ENCODE measurements around the gene FBXO46.
"Not testable (repeated sequence)": the region's sequence is repeated elsewhere in the genome, so short reads cannot be mapped to it uniquely, and the experiment has no call there.

FBXO46 gene

DNA sequence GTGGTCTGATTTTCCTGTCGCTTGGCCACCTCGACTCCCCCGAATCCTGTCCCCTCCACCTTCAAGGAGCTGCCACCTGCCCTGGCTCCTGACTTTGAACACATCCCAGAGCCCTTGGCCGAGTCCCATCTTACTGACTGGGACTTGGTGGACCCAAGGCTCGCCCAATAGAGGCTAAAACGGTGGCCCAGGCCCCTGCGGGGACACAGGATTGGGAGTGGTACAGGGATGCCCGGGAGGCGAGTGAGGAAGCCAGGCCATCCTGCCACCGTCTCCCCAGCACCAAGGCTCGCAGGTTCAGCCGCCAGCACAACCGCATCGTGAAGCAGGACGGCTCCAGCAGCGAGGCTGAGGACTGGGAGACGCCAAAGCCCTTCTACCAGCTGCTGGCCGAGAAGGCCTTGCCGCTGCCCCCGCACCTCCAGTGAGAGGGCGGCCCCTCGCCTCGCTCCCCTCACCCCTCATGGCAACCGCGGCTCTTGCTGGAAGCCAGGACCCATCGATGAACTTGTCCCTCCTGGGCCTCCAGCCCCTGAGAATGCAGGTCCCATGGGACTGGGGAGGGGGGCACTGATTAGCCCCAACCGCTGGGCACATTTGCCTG lies 33.1 kb upstream of the FBXO46 start:
- peaks cover 9 to 59% (median 47%) of the 10 kb centered on the region in 10 experiments for H3K4me1 ChIP-seq

DNA sequence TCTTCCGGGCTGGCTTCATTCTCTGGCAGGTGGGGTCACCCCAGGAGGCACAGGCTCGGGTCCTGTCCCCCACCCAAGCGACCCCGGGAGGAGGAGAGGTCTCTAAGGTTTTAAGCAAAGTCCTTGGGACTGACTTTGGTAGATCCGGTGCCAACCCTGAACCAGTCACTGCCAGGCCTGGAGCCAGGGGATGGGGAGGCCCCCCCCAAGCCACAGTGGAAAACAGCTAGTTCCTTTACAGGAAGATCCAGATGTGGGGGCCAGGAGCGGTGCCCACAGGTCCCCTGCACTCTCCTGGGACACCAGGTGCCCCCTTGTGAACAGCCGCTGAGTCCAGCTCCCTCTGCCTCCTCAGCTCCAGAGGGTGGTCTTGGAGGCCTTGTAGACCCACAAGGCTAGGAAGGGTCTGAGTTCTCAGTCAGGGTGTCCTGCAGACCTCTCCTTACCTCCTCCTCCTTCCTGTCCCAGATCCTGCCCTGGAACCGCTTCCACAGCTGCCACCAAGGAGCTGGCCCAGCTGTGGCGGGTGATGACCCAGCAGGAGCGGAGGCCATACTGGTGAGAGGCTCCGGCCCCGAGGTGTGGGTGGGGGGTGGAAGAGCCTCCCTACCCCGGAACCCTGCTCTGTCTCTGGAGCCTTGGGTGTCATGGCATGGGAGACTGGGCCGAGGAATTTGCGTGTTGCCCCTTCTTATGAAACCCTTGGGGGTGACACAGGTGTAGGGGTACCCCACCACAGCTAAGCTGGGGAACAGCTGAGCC lies 32.4 kb upstream of the FBXO46 start:
- no peak for TF ChIP-seq Cebpa-rat (IDR thresholded peaks at IDR 0.05)
- H3K4me1 ChIP-seq = peaks cover 6 to 55% (median 44%) of the 10 kb centered on the region in 10 experiments
- no peaks in the 10 kb centered on the region for H3K36me3 ChIP-seq

More for the DNA sequence above, 33.1 kb upstream of the FBXO46 start:
- peak overlapping the region in 5 of 11 experiments; percentile 48 to 66 (median 60); a peak in 6 of 22 replicates for H3K4me2 ChIP-seq
- peaks cover 14 to 21% (median 19%) of the 10 kb centered on the region in 11 experiments for H3K27me3 ChIP-seq
- H4K20me1 ChIP-seq = peaks cover 0 to 38% (median 0%) of the 10 kb centered on the region in 11 experiments; a peak in 5 of 22 replicates
- H3K4me3 ChIP-seq = no peak overlapping the region
- no peak overlapping the region for H3K9ac ChIP-seq
- H3K36me3 ChIP-seq = no peaks in the 10 kb centered on the region
- no peak for TF ChIP-seq Cebpa-rat (IDR thresholded peaks at IDR 0.05)
- no peaks in the 10 kb centered on the region for H3K9me3 ChIP-seq (replicated peaks in 1 of 11)
- no peak overlapping the region for H3K27ac ChIP-seq

DNA sequence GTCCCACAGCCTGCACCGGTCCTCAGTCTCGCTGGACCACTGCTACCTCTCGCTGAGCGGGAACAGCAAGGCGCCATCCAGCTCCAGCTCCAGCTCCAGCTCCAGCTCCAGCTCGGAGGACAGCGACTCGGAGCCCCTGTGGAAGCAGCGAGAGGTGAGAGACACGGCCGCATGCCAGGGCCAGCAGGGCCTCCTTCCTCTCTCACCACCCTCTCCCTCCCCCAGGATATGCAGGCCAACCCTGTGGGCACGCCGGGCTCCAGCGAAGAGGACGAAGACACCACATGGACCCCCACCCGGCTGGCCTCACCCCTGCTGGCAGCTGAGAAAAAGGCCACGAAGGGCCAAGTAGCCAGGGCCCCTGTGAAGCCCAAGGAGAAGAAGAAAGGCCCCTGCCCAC lies 31.0 kb upstream of the FBXO46 start:
- Histone ChIP-seq H3K4me1 (peaks cover 0 to 42% (median 34%) of the 10 kb centered on the region in 10 experiments; a peak in 16 of 20 replicates), H4K20me1 (peaks cover 0 to 22% (median 0%) of the 10 kb centered on the region in 11 experiments; a peak in 5 of 22 replicates), H3K4me2 (peak overlapping the region in 9 of 11 experiments; percentile 22 to 66 (median 59); a peak in 18 of 22 replicates), H3K27ac (no peak overlapping the region), H3K9me3 (replicated peaks in 1 of 11) (no peaks in the 10 kb centered on the region), H3K36me3 (no peaks in the 10 kb centered on the region), H3K9ac (peak overlapping the region in 1 of 11 experiments; percentile 22; a peak in 1 of 22 replicates), H3K27me3 (peaks cover 0 to 7% (median 1%) of the 10 kb centered on the region in 11 experiments; a peak in 9 of 22 replicates), H3K4me3 (no peak overlapping the region)
- TF ChIP-seq Cebpa-rat (IDR thresholded peaks at IDR 0.05) = no peak

More for the DNA sequence above, 32.4 kb upstream of the FBXO46 start:
- H3K4me3 ChIP-seq = no peak overlapping the region
- peaks cover 0 to 36% (median 0%) of the 10 kb centered on the region in 11 experiments; a peak in 5 of 22 replicates for H4K20me1 ChIP-seq
- peak overlapping the region in 1 of 11 experiments; percentile 5; a peak in 1 of 22 replicates for H3K9ac ChIP-seq
- H3K4me2 ChIP-seq = peak overlapping the region in 7 of 11 experiments; percentile 22 to 66 (median 59); a peak in 12 of 22 replicates
- peaks cover 9 to 17% (median 14%) of the 10 kb centered on the region in 11 experiments for H3K27me3 ChIP-seq
- no peak overlapping the region for H3K27ac ChIP-seq
- no peaks in the 10 kb centered on the region for H3K9me3 ChIP-seq (replicated peaks in 1 of 11)

DNA sequence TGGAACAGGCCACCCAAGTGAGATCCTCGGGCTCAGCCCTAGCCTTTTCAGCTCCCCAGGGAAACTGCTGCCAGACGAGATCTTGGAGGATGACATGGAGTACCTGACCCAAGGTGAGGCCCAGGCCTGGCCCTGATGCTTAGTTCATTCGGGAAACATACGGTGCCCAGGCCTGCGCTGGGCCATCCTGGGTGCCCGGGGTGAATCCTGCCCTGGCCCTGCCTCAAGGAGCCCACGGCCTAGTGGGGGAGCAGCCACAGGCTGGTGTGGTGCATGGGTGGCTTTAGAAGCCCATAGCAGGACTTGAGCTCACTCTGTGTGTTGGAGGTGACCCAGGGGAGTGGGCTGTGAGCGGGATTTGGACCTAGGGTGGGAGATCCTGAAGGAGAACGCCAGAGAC lies 28.2 kb upstream of the FBXO46 start:
- Histone ChIP-seq H3K4me3 (no peak overlapping the region), H3K27me3 (no peaks in the 10 kb centered on the region; a peak in 1 of 22 replicates), H4K20me1 (peaks cover 0 to 6% (median 0%) of the 10 kb centered on the region in 11 experiments; a peak in 2 of 22 replicates), H3K27ac (no peak overlapping the region), H3K4me2 (no peak overlapping the region), H3K9me3 (replicated peaks in 1 of 11) (no peaks in the 10 kb centered on the region), H3K9ac (0 out of 22 replicates have a peak overlapping the region, but pooled peaks of 1 of the 11 experiments have one; percentile 16), H3K4me1 (peaks cover 0 to 30% (median 24%) of the 10 kb centered on the region in 10 experiments; a peak in 16 of 20 replicates), H3K36me3 (no peaks in the 10 kb centered on the region)
- TF ChIP-seq Cebpa-rat (IDR thresholded peaks at IDR 0.05) = no peak

DNA sequence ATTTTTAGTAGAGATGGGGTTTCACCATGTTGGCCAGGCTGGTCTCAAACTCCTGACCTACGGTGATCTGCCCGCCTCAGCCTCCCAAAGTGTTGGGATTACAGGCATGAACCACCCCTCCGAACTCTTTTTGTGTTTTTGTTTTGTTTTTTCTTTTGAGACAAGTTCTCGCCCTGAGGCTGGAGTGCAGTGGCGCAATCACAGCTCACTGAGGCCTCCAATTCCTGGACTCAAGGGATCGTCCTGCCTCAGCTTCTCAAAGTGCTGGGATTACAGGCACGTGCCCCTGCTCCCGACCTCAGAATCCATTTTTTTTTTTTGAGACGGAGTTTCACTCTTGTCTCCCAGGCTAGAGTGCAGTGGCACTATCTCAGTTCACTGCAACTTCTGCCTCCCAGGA lies 27.0 kb upstream of the FBXO46 start:
- 0 out of 22 replicates have a peak, but pooled peaks cover 0 to 2% (median 0%) of the 10 kb centered on the region in 11 experiments for H4K20me1 ChIP-seq
- H3K4me1 ChIP-seq = peaks cover 0 to 25% (median 20%) of the 10 kb centered on the region in 10 experiments; a peak in 16 of 20 replicates
- H3K4me2 ChIP-seq = no peak overlapping the region
- TF ChIP-seq Cebpa-rat (IDR thresholded peaks at IDR 0.05) = no peak
- no peaks in the 10 kb centered on the region for H3K36me3 ChIP-seq
- H3K4me3 ChIP-seq = no peak overlapping the region
- H3K9ac ChIP-seq = no peak overlapping the region
- H3K27me3 ChIP-seq = no peaks in the 10 kb centered on the region; a peak in 1 of 22 replicates
- no peaks in the 10 kb centered on the region for H3K9me3 ChIP-seq (replicated peaks in 1 of 11)
- no peak overlapping the region for H3K27ac ChIP-seq

DNA sequence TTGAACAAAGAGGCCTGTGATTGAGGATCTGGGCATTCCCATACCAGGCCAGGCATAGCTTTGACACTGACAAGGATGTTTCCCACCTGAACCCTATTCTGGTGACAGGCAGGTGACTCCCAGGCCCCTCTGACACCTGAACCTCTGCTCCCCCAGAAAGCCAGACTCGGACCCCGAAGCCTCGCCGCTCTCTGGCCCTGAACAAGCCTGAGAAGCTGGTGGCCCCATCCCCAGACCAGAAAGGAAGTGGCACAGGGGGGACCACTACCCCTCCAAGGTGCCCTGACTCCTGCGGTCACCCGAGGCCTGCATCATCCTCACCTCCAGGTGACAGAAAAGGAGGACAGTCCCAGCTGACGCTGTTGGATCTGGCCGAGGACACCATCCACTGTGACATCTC lies 23.6 kb upstream of the FBXO46 start:
- H3K27ac ChIP-seq = no peak overlapping the region
- TF ChIP-seq Cebpa-rat (IDR thresholded peaks at IDR 0.05) = no peak
- H3K4me1 ChIP-seq = peaks cover 0 to 12% (median 7%) of the 10 kb centered on the region in 10 experiments; a peak in 12 of 20 replicates
- no peak overlapping the region for H3K4me2 ChIP-seq
- H3K9me3 ChIP-seq (replicated peaks in 1 of 11) = no peaks in the 10 kb centered on the region
- no peak overlapping the region for H3K9ac ChIP-seq
- no peak overlapping the region for H3K4me3 ChIP-seq
- no peaks in the 10 kb centered on the region for H3K36me3 ChIP-seq
- no peaks in the 10 kb centered on the region for H4K20me1 ChIP-seq
- H3K27me3 ChIP-seq = no peaks in the 10 kb centered on the region; a peak in 1 of 22 replicates

DNA sequence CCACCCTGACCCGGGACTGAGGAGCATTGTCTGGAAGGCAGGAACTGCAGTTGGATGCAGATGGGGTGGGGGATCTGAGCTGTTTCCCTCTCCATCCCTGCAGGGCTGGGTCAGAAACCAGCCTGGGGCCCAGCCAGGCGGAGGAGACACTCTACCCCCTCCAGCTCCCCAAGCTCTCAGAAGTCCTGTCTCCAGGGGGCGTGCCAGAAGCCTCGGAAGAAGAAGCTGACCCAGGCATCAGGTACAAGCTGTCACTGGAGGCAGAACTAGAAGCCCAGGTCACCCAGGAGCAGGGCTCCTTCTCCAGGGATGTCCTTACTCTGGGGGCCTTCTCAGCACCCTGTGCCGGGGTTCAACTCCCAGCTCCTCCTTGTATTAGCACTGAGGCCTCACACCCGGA lies 22.9 kb upstream of the FBXO46 start:
- Histone ChIP-seq H3K9ac (no peak overlapping the region), H3K27me3 (no peaks in the 10 kb centered on the region; a peak in 1 of 22 replicates), H3K27ac (no peak overlapping the region), H4K20me1 (no peaks in the 10 kb centered on the region), H3K9me3 (replicated peaks in 1 of 11) (no peaks in the 10 kb centered on the region), H3K4me1 (peaks cover 0 to 12% (median 7%) of the 10 kb centered on the region in 10 experiments; a peak in 12 of 20 replicates), H3K4me2 (peak overlapping the region in 7 of 11 experiments; percentile 2 to 35 (median 27); a peak in 7 of 22 replicates), H3K36me3 (no peaks in the 10 kb centered on the region), H3K4me3 (no peak overlapping the region)
- TF ChIP-seq Cebpa-rat (IDR thresholded peaks at IDR 0.05) = no peak

DNA sequence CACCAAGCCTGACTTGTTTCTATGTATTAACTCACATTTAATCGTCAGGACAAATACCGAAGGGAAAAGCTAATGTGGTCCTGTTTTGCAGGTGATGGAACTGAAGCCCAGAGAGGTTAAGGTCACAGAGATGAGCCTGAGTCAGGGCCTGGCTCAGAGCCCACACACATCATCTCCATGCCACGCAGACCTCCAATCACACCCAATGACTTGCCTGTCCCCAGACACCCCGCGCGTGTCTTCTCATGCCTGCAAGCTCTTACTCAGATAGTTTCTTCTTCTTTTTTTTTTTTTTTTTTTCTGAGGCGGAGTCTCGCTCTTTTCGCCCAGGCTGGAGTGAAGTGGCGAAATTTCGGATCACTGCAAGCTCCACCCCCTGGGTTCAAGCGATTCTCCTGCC lies 21.9 kb upstream of the FBXO46 start:
- H3K27ac ChIP-seq = no peak overlapping the region

DNA sequence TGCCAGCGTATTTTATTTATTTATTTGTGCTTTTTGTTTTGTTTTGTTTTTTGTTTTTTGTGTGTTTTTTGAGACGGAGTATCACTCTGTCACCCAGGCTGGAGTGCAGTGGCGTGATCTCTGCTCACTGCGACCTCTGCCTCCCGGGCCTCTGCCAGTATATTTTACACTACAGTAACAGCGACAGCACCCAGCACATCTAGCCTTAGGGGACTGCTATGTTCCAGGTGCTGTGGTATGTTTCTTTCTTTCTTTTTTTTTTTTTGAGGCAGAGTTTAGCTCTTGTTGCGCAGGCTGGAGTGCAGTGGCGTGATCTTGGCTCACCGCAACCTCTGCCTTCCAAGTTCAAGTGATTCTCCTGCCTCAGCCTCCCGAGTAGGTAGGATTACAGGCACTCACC lies 20.8 kb upstream of the FBXO46 start:
- H3K9ac ChIP-seq; H3K27ac ChIP-seq; H3K27me3 ChIP-seq; H3K4me3 ChIP-seq; H3K36me3 ChIP-seq; H3K9me3 ChIP-seq (replicated peaks in 1 of 11); H4K20me1 ChIP-seq; H3K4me2 ChIP-seq: not testable (repeated sequence)
- peaks cover 0 to 12% (median 7%) of the 10 kb centered on the region in 10 experiments; a peak in 12 of 20 replicates for H3K4me1 ChIP-seq

More for the DNA sequence above, 21.9 kb upstream of the FBXO46 start:
- H3K4me3 ChIP-seq = no peak overlapping the region
- no peak overlapping the region for H3K4me2 ChIP-seq
- no peaks in the 10 kb centered on the region for H3K36me3 ChIP-seq
- H3K4me1 ChIP-seq = peaks cover 0 to 12% (median 7%) of the 10 kb centered on the region in 10 experiments; a peak in 12 of 20 replicates
- H3K27me3 ChIP-seq = no peaks in the 10 kb centered on the region; a peak in 1 of 22 replicates
- TF ChIP-seq Cebpa-rat (IDR thresholded peaks at IDR 0.05) = no peak
- no peaks in the 10 kb centered on the region for H3K9me3 ChIP-seq (replicated peaks in 1 of 11)
- no peaks in the 10 kb centered on the region for H4K20me1 ChIP-seq
- no peak overlapping the region for H3K9ac ChIP-seq
